Mucosa of gallbladder (tissue), 1 donor: ENCODE measurements around the gene SSC4D. TPM values are rescaled to one million over a fixed set of nuclear protein-coding genes. Genes with fewer than 3 reads are reported as not detected.
"Not testable (repeated sequence)": the region's sequence is repeated elsewhere in the genome, so short reads cannot be mapped to it uniquely, and the experiment has no call there.

Experiments used
- DNase-seq: peaks from one replicate; pipeline ENCODE4 v3.0.0-alpha.2; 2020; ENCODE audit warnings: low spot score
- total RNA-seq: library from RNA; stranded (reverse); gene quantifications from one replicate; pipeline ENCODE4 v1.2.1, GENCODE V29; 2021
- donor health status: DM: no; HTN: no; CAD: no.

The SSC4D gene
- total RNA-seq, 1 donor from 2014 or later: 0.40 TPM

- DNase-seq: not testable (repeated sequence)
Measured at GRCh38 chr7:76421097-76421496, 11.6 kb upstream of the SSC4D start.

GRCh38 chr7:76417654-76418310, 8.3 kb upstream of the SSC4D start:
- DNase-seq: not testable (repeated sequence)

- no peak for DNase-seq
Measured at GRCh38 chr7:76412249-76412648, 2.8 kb upstream of the SSC4D start.

DNA sequence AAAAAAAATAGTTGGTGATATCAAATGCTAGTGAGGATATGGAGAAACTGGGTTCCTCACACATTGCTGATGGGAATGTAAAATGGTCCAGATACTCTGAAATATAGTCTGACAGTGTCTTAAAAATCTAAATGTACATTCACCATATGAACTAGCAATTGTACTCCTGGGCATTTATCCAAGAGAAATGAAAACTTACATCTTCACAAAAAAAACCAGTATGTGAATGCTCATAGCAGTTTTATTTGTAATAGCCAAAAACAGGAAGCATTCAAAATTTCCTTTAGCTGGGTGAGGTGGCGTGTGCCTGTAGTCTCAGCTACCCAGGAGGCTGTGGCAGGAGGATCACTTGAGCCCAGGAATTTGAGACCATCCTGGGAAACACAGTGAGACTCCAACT, 2.1 kb upstream of the SSC4D start:
- DNase-seq: no peak

- no peak for DNase-seq
Measured at GRCh38 chr7:76408121-76408560, 1.4 kb downstream of the SSC4D start.

GRCh38 chr7:76407718-76408117, 1.8 kb downstream of the SSC4D start:
- no peak for DNase-seq

DNA sequence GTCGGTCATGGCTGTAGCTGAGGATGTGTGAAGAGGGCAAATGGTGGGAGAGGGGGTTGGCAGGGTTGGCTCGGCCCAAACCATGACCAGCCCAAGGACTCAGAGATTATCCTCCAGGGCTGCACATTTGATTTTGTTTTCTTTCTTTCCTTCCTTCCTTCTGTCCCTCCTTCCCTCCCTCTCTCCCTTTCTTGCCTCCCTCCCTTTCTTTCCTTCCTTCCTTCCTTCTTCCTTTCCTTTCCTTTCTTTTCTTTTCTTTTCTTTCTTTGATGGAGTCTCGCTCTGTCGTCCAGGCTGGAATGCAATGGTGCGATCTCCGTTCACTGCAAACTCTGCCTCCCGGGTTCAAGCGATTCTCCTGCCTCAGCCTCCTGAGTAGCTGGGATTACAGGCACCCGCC, 3.8 kb downstream of the SSC4D start:
- DNase-seq: no peak

GRCh38 chr7:76403780-76404494, 5.6 kb downstream of the SSC4D start:
- no peak for DNase-seq

GRCh38 chr7:76403097-76403496, 6.4 kb downstream of the SSC4D start:
- DNase-seq: not testable (repeated sequence)

DNA sequence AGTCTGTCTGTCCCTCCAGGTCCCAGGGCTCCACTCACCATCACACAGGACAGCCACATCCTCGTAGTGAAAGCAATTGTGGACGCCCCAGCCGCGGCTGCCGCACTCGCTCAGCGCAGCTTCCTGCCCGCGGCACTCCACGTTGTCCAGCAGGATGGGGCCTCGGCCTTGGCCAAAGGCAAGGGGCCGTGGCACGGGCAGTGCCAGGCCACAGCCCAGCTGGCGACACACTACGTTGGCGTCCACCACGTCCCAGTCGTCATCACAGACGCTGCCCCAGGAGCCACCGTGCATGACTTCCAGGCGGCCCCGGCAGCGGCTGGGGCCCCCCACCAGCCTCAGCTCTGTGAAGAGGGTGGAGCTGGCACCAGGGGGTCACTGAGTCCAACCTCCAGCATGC, 9.2 kb downstream of the SSC4D start:
- no peak for DNase-seq

DNA sequence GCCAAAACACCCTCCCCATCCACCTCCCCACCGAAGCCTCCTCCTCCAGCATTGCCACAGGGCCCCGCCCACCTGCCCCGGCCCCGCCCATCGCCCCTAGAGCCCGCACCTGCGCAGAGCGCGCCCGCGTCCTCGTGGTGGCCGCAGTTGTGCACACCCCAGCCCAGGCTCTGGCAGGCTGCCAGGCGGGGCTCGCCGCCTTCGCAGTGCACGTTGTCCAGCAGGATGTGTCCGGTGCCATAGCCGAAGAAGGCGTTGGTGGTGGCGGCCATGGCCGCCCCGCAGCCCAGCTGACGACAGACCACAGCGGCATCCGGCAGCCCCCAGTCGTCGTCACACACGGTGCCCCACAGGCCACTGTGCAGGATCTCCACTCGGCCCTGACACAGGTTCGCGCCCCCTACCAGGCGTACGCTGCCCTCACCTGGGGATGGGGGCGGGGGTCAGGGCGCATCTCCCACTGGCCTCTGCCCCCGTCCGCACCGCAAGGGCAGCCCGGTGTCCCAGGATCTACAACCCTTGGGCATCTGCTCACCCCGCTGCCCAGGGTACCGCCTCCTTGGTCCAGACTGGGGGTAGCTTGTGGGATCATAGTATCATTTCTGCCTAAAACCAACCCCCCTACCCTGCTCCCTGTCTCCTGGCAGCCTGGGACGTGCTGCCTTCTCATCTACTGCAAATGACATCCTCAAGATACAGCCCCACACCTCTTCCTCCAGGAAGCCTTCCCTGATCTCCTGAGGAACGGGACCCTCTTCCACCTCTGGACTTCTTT, 11.9 kb downstream of the SSC4D start:
- peak; percentile 78 for DNase-seq

DNA sequence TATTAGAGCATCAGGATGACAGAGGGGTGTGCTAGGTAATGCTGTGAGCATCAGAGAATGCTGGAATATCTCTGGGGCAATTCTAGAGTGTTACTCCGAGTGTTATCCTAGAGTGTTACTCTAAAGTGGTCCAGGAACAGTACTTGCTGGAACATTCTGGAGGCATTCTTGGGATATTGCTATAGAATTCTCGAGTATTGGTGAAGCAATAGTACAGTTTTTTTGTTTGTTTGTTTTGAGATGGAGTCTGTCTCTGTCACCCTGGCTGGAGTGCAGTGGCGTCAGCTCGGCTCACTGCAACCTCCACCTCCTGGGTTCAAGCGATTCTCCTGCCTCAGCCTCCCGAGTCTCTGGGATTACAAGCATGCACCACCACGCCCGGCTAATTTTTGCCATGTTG, 12.6 kb downstream of the SSC4D start:
- no peak for DNase-seq

DNA sequence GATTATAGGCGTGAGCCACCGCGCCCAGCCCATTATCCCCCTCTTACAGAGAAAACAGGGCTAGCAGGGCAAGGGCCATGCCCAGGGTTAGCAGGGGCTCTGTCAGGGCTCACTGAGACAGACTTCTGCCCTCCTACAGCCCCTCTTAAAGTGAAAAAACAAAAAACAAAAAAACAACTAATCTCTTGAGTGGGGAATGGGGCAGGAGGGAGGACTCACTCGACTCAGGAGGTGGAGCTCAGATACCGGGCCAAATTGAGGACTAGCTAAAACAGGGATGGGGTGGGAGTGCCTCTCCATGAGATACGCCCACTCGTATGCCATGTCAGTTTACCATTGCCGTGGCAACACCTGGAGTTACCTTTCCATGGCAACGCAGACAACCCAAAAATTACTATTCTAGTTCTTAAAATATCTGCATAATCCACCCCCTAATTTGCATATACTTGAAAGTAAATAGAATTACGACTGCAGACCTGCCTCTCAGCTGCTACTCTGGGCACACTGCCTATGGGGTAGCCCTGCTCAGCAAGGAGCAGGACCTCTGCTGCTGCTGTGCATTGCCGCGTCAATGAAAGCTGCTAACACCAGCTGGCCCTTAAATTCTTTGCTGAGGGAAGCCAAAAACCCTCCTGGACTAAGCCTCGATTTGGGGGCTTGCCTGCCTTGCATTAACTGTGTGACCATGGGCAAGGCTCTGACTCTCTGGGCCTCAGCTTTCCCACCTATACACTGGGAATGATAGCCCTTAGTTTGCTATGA, 13.4 kb downstream of the SSC4D start:
- DNase-seq: no peak

- DNase-seq: not testable (repeated sequence)
Measured at GRCh38 chr7:76395605-76395964, 13.9 kb downstream of the SSC4D start.

GRCh38 chr7:76394957-76395356, 14.5 kb downstream of the SSC4D start:
- no peak for DNase-seq

DNA sequence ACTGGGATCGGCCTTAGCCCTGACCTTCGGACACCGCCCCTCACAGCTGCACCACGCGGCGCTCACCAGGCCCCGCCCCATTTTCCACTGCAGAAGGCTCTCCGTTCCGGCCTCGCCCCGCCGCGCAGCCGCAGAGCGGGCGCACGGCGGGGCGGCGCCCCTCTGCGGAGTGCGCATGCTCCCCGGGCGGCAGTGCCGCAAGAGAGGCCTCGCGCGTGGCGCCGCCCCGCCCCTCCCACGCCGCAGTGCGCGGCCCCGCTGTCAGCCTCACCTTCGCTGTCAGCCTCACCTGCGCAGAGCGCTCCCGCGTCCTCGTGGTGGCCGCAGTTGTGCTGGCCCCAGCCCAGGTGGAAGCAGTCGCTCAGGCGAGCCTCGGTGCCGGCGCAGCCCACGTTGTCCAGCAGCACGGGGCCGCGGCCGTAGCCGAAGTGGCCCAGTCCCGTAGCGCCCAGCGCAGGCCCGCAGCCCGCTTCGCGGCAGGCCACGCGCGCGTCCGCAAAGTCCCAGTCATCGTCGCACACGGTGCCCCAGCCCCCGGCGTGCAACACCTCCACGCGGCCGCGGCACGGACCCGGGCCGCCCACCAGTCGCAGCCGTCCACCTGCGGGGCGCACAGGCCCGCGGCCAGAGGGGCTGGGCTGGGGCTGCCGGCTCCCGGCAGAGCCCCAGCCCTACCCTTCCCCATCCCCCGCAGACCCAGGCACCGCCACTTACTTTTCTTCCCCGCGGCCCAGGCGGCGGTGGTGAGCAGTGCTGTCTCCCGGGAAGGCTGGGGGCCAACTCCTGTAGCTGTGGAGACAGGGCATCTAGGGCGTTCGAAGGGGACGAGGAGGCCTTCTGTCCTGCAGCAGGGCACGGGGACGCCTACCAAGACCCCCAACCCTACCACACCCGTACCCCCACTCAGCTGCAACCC, 16.1 kb downstream of the SSC4D start:
- DNase-seq: peak; percentile 93

DNA sequence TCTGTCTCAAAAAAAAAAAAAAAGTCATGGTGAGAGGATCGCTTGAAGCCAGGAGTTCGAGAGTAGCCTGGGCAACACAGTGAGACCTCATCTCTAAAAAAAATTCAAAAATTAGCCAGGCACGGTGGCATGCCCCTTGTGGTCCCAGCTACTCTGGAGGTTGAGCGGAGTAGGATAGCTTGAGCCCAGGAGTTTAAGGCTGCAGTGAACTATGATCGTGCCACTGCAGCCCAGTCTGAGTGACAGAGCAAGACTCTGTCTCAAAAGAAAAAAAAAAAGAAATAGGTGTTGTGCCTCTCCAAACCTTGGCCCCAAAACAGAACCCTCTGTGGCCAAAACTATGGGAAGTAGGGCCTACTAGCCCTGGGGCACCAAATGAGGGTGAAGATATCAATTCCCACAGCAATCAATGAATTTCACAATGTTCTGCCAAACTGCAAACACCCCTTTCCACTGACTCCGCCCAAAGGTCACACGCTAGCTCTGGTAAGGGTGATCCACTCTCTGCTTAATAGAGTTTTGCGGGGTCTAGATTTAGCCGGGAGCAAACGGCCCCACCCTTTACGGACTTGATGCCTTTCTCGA, 16.9 kb downstream of the SSC4D start:
- DNase-seq: no peak

DNA sequence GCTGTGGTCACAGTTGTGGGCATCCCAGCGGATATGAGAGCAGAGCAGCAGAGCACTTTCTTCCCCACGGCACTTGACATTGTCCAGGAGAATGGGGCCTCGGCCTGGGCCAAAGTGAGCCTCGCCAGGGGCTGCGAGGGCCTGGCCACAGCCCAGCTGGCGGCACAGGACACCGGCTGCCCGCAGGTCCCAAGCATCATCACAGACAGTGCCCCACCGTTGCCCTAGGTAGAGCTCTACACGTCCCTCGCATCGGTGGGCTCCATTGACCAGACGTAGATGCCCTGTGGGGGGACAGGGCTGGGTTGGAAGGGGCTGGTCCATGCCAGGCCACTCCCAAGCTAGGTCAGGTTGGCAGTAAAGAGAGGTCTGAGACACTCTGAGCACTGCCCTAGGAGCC, 19.4 kb downstream of the SSC4D start:
- DNase-seq: no peak

- not testable (repeated sequence) for DNase-seq
Measured at GRCh38 chr7:76387789-76388188, 21.7 kb downstream of the SSC4D start.

DNA sequence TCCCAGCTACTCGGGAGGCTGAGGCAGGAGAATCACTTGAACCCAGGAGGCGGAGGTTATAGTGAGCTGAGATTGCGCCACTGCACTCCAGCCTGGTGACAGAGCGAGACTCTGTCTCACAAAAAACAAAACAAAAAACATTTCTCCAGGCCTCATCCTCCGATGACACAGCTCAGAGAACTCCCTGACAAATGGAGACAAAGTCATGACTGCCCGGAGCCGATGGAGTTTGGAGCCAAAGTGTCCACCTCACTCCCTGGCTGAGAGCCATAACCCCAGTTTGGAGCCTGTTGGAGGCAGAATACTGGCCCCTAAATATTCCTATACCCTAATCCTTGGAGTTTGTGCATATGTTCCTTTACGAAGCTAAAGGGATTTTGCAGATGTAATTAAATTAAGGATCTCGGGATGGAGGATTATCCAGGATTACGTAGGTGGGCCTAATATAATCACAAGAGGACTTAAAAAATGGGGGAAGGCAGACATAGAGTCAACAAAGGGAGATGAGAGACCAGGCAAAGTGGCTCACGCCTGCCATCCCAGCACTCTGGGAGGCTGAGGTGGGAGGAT, 22.7 kb downstream of the SSC4D start:
- DNase-seq: no peak
